ENCODE data around the gene CDC42. TPM values are rescaled to one million over a fixed set of nuclear protein-coding genes. Genes with fewer than 3 reads are reported as not detected.

The CDC42 gene
- total and polyA plus RNA-seq, 10 donors = 108 to 254 (median 220) TPM

- peaks cover 0 to 100% (median 19%) of the 10 kb centered on the region in 6 donors for H3K36me3 ChIP-seq
These were observed 59.1 kb downstream of the CDC42 start for GRCh38 chr1:22111620-22112019.

GRCh38 chr1:22112554-22112953 lies 60.0 kb downstream of the CDC42 start:
- no peak for TF ChIP-seq POLR2A (IDR thresholded peaks at IDR 0.05)
- no peak for TF ChIP-seq POLR2AphosphoS5 (IDR thresholded peaks at IDR 0.05)
- TF ChIP-seq CTCF (IDR thresholded peaks at IDR 0.05 in 8 of 11, conservative IDR thresholded peaks at IDR 0.05 in 3 of 11) = no peak
- 91 to 98% (median 94%) methylated on average over 3 of the region's 3 CpGs for WGBS, 5 donors
- Histone ChIP-seq H3K27ac (no peak overlapping the region), H3K4me3 (no peak overlapping the region), H3K9me3 (no peaks in the 10 kb centered on the region), H3K36me3 (peaks cover 0 to 100% (median 16%) of the 10 kb centered on the region in 6 donors), H3K4me1 (peaks cover 13 to 75% (median 38%) of the 10 kb centered on the region in 6 donors), H3K27me3 (replicated peaks in 1 of 7) (no peaks in the 10 kb centered on the region)
- no peak for DNase-seq
- intact Hi-C loops (cut with DNase I; ENCODE audit: low total_unique reads) = no loop called here

More at GRCh38 chr1:22111620-22112019, 59.1 kb downstream of the CDC42 start:
- H3K4me1 ChIP-seq = peaks cover 13 to 73% (median 33%) of the 10 kb centered on the region in 6 donors
- no peak overlapping the region for H3K4me3 ChIP-seq
- DNase-seq = no peak
- no peak overlapping the region for H3K27ac ChIP-seq
- intact Hi-C loops (cut with DNase I; ENCODE audit: low total_unique reads) = no loop called here
- H3K27me3 ChIP-seq (replicated peaks in 1 of 7) = no peaks in the 10 kb centered on the region
- WGBS, 5 donors = 92 to 98% (median 95%) methylated on average over 3 of the region's 3 CpGs
- no peaks in the 10 kb centered on the region for H3K9me3 ChIP-seq
- TF ChIP-seq POLR2A (IDR thresholded peaks at IDR 0.05) (no peak), CTCF (IDR thresholded peaks at IDR 0.05 in 8 of 11, conservative IDR thresholded peaks at IDR 0.05 in 3 of 11) (no peak)

GRCh38 chr1:22114083-22115012 lies 61.8 kb downstream of the CDC42 start:
- 49 to 92% (median 73%) methylated on average over 9 to 18 of the region's 18 CpGs for WGBS, 5 donors
- peak in 2 of 3 donors; percentile 9 to 67 for TF ChIP-seq POLR2AphosphoS5 (IDR thresholded peaks at IDR 0.05)
- no peak for TF ChIP-seq POLR2A (IDR thresholded peaks at IDR 0.05)
- H3K27me3 ChIP-seq (replicated peaks in 1 of 7) = no peaks in the 10 kb centered on the region
- H3K4me3 ChIP-seq = no peak overlapping the region
- no peaks in the 10 kb centered on the region for H3K9me3 ChIP-seq
- H3K27ac ChIP-seq = peak overlapping the region in 4 of 8 donors; percentile 10 to 70 (median 40)
- DNase-seq = no peak
- H3K4me1 ChIP-seq = peaks cover 19 to 82% (median 50%) of the 10 kb centered on the region in 6 donors
- intact Hi-C loops (cut with DNase I; ENCODE audit: low total_unique reads) = no loop called here
- H3K36me3 ChIP-seq = peaks cover 0 to 100% (median 6%) of the 10 kb centered on the region in 6 donors

- intact Hi-C loops (cut with DNase I; ENCODE audit: low total_unique reads) = no loop called here
- H3K4me3 ChIP-seq = no peak overlapping the region
- peaks cover 0 to 100% (median 15%) of the 10 kb centered on the region in 6 donors for H3K36me3 ChIP-seq
- TF ChIP-seq POLR2AphosphoS5 (IDR thresholded peaks at IDR 0.05) = peak in 2 of 3 donors; percentile 14 to 25
- TF ChIP-seq POLR2A (IDR thresholded peaks at IDR 0.05) = no peak
- TF ChIP-seq CTCF (IDR thresholded peaks at IDR 0.05 in 8 of 11, conservative IDR thresholded peaks at IDR 0.05 in 3 of 11) = no peak
- DNase-seq = no peak
- no peaks in the 10 kb centered on the region for H3K9me3 ChIP-seq
- H3K27ac ChIP-seq = peak overlapping the region in 3 of 8 donors; percentile 10 to 70 (median 52)
- H3K4me1 ChIP-seq = peaks cover 19 to 87% (median 50%) of the 10 kb centered on the region in 6 donors
- no peaks in the 10 kb centered on the region for H3K27me3 ChIP-seq (replicated peaks in 1 of 7)
- WGBS, 5 donors = 69 to 87% (median 78%) methylated on average over 6 of the region's 6 CpGs
These were observed 62.8 kb downstream of the CDC42 start for GRCh38 chr1:22115286-22115685.

Measured in spleen (tissue), 11 donors.